ENCODE results near the gene CCDC124. TPM values are rescaled to one million over a fixed set of nuclear protein-coding genes. Genes with fewer than 3 reads are reported as not detected.
"Not testable (repeated sequence)": the region's sequence is repeated elsewhere in the genome, so short reads cannot be mapped to it uniquely, and the experiment has no call there.

Gene CCDC124
- total RNA-seq, result 85.9 TPM
- long read RNA-seq, transcript CCDC124-201 (5 exons, 938 nt), result major isoform, 42 of 52 reads
- long read RNA-seq, partial matches to known transcripts, result 7 of 52 reads
- long read RNA-seq, other reads (novel, unspliced or antisense), result 3 of 52 reads

- DNase-seq (ENCODE audit: missing footprints) (peak; percentile 95), ATAC-seq (peak; percentile 97)
- intact Hi-C loops (cut with DNase I), result loop anchor here (1.0 kb wide), 1 partner anchor 73 kb away; the partner anchor contains the start of gene RPL18A
Measured at GRCh38 chr19:17932485-17933338, at the start of gene CCDC124. CCDC124 (plus strand) TSS chr19:17933015; CDS start chr19:17936421, 3,406 bp downstream.

GRCh38 chr19:17883627-17884410 lies 49.0 kb upstream of the CCDC124 start:
- DNase-seq (ENCODE audit: missing footprints) (peak; percentile 44), ATAC-seq (no peak)
- intact Hi-C loops (cut with DNase I), result no loop called here

GRCh38 chr19:17886515-17886914 lies 46.3 kb upstream of the CCDC124 start:
- DNase-seq (ENCODE audit: missing footprints), result peak; percentile 13
- intact Hi-C loops (cut with DNase I), result no loop called here
- no peak for ATAC-seq

- DNase-seq (ENCODE audit: missing footprints), result peak; percentile 7
- ATAC-seq; intact Hi-C loops (cut with DNase I): not testable (repeated sequence)
Measured at GRCh38 chr19:17887221-17887620, 45.6 kb upstream of the CCDC124 start.

GRCh38 chr19:17888260-17888659 lies 44.6 kb upstream of the CCDC124 start:
- intact Hi-C loops (cut with DNase I), result no loop called here
- DNase-seq (ENCODE audit: missing footprints), result no peak
- no peak for ATAC-seq

- no peak for DNase-seq (ENCODE audit: missing footprints)
- ATAC-seq, result no peak
- intact Hi-C loops (cut with DNase I), result no loop called here
Measured at GRCh38 chr19:17889609-17890214, 43.1 kb upstream of the CCDC124 start.

GRCh38 chr19:17893766-17894165 lies 39.0 kb upstream of the CCDC124 start:
- ATAC-seq (no peak), DNase-seq (ENCODE audit: missing footprints) (no peak)
- intact Hi-C loops (cut with DNase I), result no loop called here

GRCh38 chr19:17902701-17903100 lies 30.1 kb upstream of the CCDC124 start:
- intact Hi-C loops (cut with DNase I), result no loop called here
- ATAC-seq (no peak), DNase-seq (ENCODE audit: missing footprints) (no peak)

- intact Hi-C loops (cut with DNase I), result no loop called here
- DNase-seq (ENCODE audit: missing footprints) (no peak), ATAC-seq (no peak)
Measured at GRCh38 chr19:17908244-17908643, 24.6 kb upstream of the CCDC124 start.

GRCh38 chr19:17909003-17909732 lies 23.6 kb upstream of the CCDC124 start:
- DNase-seq (ENCODE audit: missing footprints) (no peak), ATAC-seq (no peak)
- intact Hi-C loops (cut with DNase I), result no loop called here

- DNase-seq (ENCODE audit: missing footprints) (no peak), ATAC-seq (no peak)
Measured at GRCh38 chr19:17910791-17911360, 21.9 kb upstream of the CCDC124 start.

GRCh38 chr19:17915940-17916593 lies 16.7 kb upstream of the CCDC124 start:
- ATAC-seq, result no peak
- no peak for DNase-seq (ENCODE audit: missing footprints)
- intact Hi-C loops (cut with DNase I), result no loop called here

More at GRCh38 chr19:17910791-17911360, 21.9 kb upstream of the CCDC124 start:
- intact Hi-C loops (cut with DNase I), result no loop called here

- DNase-seq (ENCODE audit: missing footprints); intact Hi-C loops (cut with DNase I); ATAC-seq: not testable (repeated sequence)
Measured at GRCh38 chr19:17918151-17918550, 14.7 kb upstream of the CCDC124 start.

- intact Hi-C loops (cut with DNase I); DNase-seq (ENCODE audit: missing footprints); ATAC-seq: not testable (repeated sequence)
Measured at GRCh38 chr19:17919122-17919521, 13.7 kb upstream of the CCDC124 start.

GRCh38 chr19:17920527-17920926 lies 12.3 kb upstream of the CCDC124 start:
- DNase-seq (ENCODE audit: missing footprints) (no peak), ATAC-seq (no peak)
- intact Hi-C loops (cut with DNase I), result no loop called here

- intact Hi-C loops (cut with DNase I), result no loop called here
- ATAC-seq (no peak), DNase-seq (ENCODE audit: missing footprints) (no peak)
Measured at GRCh38 chr19:17922138-17922537, 10.7 kb upstream of the CCDC124 start.

GRCh38 chr19:17926044-17926443 lies 6.8 kb upstream of the CCDC124 start:
- ATAC-seq (no peak), DNase-seq (ENCODE audit: missing footprints) (no peak)
- intact Hi-C loops (cut with DNase I), result no loop called here

GRCh38 chr19:17929056-17929455 lies 3.8 kb upstream of the CCDC124 start:
- intact Hi-C loops (cut with DNase I), result no loop called here

More at GRCh38 chr19:17929056-17929455, 3.8 kb upstream of the CCDC124 start:
- DNase-seq (ENCODE audit: missing footprints) (no peak), ATAC-seq (no peak)
